HepG2 (cell line): ENCODE data around the gene DNAJC11. TPM values are rescaled to one million over a fixed set of nuclear protein-coding genes. Genes with fewer than 3 reads are reported as not detected.

ENCODE experiments used
- DNMT3B ChIP-seq: conservative IDR thresholded peaks from 2 replicates; pipeline ENCODE4 v1.6.1; 2016; ENCODE audit warnings: missing biosample characterization, control low read depth
- IRF2 ChIP-seq: IDR thresholded peaks from 2 replicates; pipeline ENCODE4 v1.6.1; 2018; ENCODE audit warnings: missing genetic modification reagents, missing compliant biosample characterization
- KMT2A ChIP-seq: sonication (generic); formaldehyde crosslinking; IDR thresholded peaks from 2 replicates; pipeline ENCODE4 v1.4.0; 2020; ENCODE audit warnings: missing genetic modification reagents
- NONO ChIP-seq, 2 experiments: fragments of 450-650 bp in 1 of 2; sonication (generic) in 1 of 2; formaldehyde crosslinking in 1 of 2; IDR thresholded peaks in 1 of 2; conservative IDR thresholded peaks in 1 of 2; 2 replicates each; pipeline versions ENCODE4 v1.6.1 to v1.8.0; 2017 to 2022; ENCODE audit warnings: mild to moderate bottlenecking in 1 of 2, missing genetic modification reagents in 1 of 2, moderate library complexity in 1 of 2
- SOX5 ChIP-seq: IDR thresholded peaks from 2 replicates; pipeline ENCODE4 v1.6.1; 2016; ENCODE audit warnings: borderline replicate concordance
- TFAP4 ChIP-seq: sonication (generic); IDR thresholded peaks from 2 replicates; pipeline ENCODE4 v1.6.1; 2016; ENCODE audit warnings: low read depth, borderline replicate concordance
- TFDP1 ChIP-seq: IDR thresholded peaks from 2 replicates; pipeline ENCODE4 v1.6.1; 2016; ENCODE audit warnings: missing compliant biosample characterization, missing genetic modification reagents, borderline replicate concordance
- TFDP2 ChIP-seq: sonication (generic); formaldehyde crosslinking; IDR thresholded peaks from 2 replicates; pipeline ENCODE4 v1.4.0; 2020; ENCODE audit warnings: missing genetic modification reagents
- ZHX2 ChIP-seq, 2 experiments: sonication (generic) in 1 of 2; formaldehyde crosslinking in 1 of 2; IDR thresholded peaks; 2 replicates each; pipeline versions ENCODE4 v1.6.1 to v1.9.0; 2014 to 2022; ENCODE audit warnings: antibody characterized with exemption in 1 of 2, borderline replicate concordance in 1 of 2, inconsistent platforms in 1 of 2, low read depth in 1 of 2, missing genetic modification reagents in 1 of 2
- ZNF256 ChIP-seq: sonication (generic); formaldehyde crosslinking; conservative IDR thresholded peaks from 2 replicates; pipeline ENCODE4 v1.4.0; 2020; ENCODE audit warnings: missing genetic modification reagents
- ZNF468 ChIP-seq: sonication (generic); formaldehyde crosslinking; IDR thresholded peaks from 2 replicates; pipeline ENCODE4 v1.8.0; 2022; ENCODE audit warnings: mild to moderate bottlenecking, moderate library complexity, missing genetic modification reagents
- ZNF552 ChIP-seq: sonication (generic); formaldehyde crosslinking; IDR thresholded peaks from 2 replicates; pipeline ENCODE4 v1.9.0; 2022; ENCODE audit warnings: missing genetic modification reagents, mild to moderate bottlenecking, borderline replicate concordance
- ZNF674 ChIP-seq: sonication (generic); formaldehyde crosslinking; IDR thresholded peaks from 2 replicates; pipeline ENCODE4 v1.5.0; 2020; ENCODE audit warnings: low read depth, mild to moderate bottlenecking, missing genetic modification reagents
- ZNF788 ChIP-seq: sonication (generic); formaldehyde crosslinking; IDR thresholded peaks from 2 replicates; pipeline ENCODE4 v1.5.0; 2020; ENCODE audit warnings: mild to moderate bottlenecking, missing genetic modification reagents, borderline replicate concordance
- ZNF800 ChIP-seq: sonication (generic); formaldehyde crosslinking; IDR thresholded peaks from 2 replicates; pipeline ENCODE4 v1.4.0; 2020; ENCODE audit warnings: missing genetic modification reagents
- polyA plus RNA-seq, 8 experiments: library from polyadenylated mRNA; depleted of rRNA in 3 of 8; stranded (reverse) in 7 of 8; unstranded in 1 of 8; fragments of >200 nt; fragmentation: Illumina TruSeq in 4 of 8; extraction: Trizol in 4 of 8; gene quantifications; 2 replicates each; pipeline versions ENCODE4 v1.2.1 to v1.2.3, GENCODE V29; 2011 to 2016; ENCODE audit warnings: low read depth in 4 of 8, missing spikeins in 1 of 8, mixed read lengths in 1 of 8; ENCODE audit not compliant: insufficient read depth in 1 of 8
- total RNA-seq, 5 experiments: library from RNA; depleted of rRNA; stranded (reverse); fragments of >200 nt; fragmentation: Illumina TruSeq; extraction: Trizol; gene quantifications; 2 replicates each; pipeline ENCODE4 v1.2.3, GENCODE V29; 2016; ENCODE audit warnings: low read depth in 1 of 5

DNAJC11 gene
- total and polyA plus RNA-seq, 2 of the 13 experiments (the other 11 are each of a cell fraction or from before 2014, with no cell fraction given): 25.1 to 47.6 TPM

GRCh38 chr1:6601923-6602668 is 99.5 kb downstream of the DNAJC11 start (continued):
- TF ChIP-seq ZHX2 (IDR thresholded peaks at IDR 0.05; ENCODE audit: low read depth) (no peak), ZHX2 (CRISPR knock-in tag; IDR thresholded peaks at IDR 0.05; ENCODE audit: borderline replicate concordance) (peak; percentile 80), ZNF552 (no peak), TFAP4 (0 out of 2 replicates have a peak, but pooled peaks have one; percentile 15), ZNF800 (peak; percentile 80), SOX5 (CRISPR knock-in tag) (no peak), ZNF788 (CRISPR knock-in tag) (peak; percentile 74), TFDP1 (CRISPR knock-in tag) (peak; percentile 63; the same call in 1 of the 2 replicates), TFDP2 (peak; percentile 15; the same call in 1 of the 2 replicates), IRF2 (CRISPR knock-in tag) (no peak), NONO (IDR thresholded peaks at IDR 0.05) (no peak), NONO (CRISPR knock-in tag; conservative IDR thresholded peaks at IDR 0.05) (no peak), KMT2A (peak; percentile 19; the same call in 1 of the 2 replicates), ZNF468 (peak; percentile 61; the same call in 1 of the 2 replicates), DNMT3B (no peak), ZNF256 (CRISPR knock-in tag) (peak; percentile 79; the same call in 1 of the 2 replicates), ZNF674 (CRISPR knock-in tag) (peak; percentile 73; the same call in 1 of the 2 replicates)
